Measurements from ENCODE around the gene RTKN2.

DNA sequence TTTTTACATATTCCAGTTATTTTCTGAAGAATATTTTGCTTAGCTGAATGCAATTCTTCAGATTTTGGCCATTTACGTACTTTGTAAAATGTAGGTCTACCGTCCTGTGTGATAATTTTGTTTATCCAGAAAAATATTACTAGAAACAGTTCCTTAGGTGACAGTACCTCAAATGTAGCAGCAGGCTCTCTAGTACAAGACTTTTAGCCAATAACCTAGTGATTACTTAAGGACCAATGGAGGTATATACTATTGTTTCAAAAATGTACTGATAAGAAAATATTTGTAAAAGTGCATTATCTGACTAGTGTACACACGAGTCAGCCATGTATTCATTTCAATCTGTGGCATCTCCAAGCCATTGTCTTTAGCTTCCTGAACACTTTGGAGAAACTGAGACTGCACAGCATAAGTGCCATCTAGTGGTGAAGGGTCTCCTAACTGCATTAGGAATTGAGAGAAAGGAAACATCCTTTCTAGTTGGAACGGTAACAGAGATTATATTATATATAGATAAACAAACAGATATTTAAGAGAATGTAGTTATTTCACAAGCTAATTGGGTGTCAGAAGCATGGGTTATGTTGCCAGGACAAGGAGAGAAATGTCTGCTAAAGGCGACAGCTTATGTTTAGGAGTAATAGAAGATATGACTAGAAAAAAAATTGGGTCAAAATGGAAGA lies 23.7 kb downstream of the RTKN2 start:
- TF ChIP-seq, protein P1, sequence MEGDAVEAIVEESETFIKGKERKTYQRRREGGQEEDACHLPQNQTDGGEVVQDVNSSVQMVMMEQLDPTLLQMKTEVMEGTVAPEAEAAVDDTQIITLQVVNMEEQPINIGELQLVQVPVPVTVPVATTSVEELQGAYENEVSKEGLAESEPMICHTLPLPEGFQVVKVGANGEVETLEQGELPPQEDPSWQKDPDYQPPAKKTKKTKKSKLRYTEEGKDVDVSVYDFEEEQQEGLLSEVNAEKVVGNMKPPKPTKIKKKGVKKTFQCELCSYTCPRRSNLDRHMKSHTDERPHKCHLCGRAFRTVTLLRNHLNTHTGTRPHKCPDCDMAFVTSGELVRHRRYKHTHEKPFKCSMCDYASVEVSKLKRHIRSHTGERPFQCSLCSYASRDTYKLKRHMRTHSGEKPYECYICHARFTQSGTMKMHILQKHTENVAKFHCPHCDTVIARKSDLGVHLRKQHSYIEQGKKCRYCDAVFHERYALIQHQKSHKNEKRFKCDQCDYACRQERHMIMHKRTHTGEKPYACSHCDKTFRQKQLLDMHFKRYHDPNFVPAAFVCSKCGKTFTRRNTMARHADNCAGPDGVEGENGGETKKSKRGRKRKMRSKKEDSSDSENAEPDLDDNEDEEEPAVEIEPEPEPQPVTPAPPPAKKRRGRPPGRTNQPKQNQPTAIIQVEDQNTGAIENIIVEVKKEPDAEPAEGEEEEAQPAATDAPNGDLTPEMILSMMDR (IDR thresholded peaks at IDR 0.05; ENCODE audit: insufficient read depth, low read length): peak; percentile 71
- TF ChIP-seq, protein P2, sequence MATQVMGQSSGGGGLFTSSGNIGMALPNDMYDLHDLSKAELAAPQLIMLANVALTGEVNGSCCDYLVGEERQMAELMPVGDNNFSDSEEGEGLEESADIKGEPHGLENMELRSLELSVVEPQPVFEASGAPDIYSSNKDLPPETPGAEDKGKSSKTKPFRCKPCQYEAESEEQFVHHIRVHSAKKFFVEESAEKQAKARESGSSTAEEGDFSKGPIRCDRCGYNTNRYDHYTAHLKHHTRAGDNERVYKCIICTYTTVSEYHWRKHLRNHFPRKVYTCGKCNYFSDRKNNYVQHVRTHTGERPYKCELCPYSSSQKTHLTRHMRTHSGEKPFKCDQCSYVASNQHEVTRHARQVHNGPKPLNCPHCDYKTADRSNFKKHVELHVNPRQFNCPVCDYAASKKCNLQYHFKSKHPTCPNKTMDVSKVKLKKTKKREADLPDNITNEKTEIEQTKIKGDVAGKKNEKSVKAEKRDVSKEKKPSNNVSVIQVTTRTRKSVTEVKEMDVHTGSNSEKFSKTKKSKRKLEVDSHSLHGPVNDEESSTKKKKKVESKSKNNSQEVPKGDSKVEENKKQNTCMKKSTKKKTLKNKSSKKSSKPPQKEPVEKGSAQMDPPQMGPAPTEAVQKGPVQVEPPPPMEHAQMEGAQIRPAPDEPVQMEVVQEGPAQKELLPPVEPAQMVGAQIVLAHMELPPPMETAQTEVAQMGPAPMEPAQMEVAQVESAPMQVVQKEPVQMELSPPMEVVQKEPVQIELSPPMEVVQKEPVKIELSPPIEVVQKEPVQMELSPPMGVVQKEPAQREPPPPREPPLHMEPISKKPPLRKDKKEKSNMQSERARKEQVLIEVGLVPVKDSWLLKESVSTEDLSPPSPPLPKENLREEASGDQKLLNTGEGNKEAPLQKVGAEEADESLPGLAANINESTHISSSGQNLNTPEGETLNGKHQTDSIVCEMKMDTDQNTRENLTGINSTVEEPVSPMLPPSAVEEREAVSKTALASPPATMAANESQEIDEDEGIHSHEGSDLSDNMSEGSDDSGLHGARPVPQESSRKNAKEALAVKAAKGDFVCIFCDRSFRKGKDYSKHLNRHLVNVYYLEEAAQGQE (IDR thresholded peaks at IDR 0.05; ENCODE audit: insufficient replicate concordance, low read depth): no peak
- no peak for TF ChIP-seq POLR2AphosphoS5 (IDR thresholded peaks at IDR 0.05; ENCODE audit: low read depth)

Measured in HL-60 (cell line).